Loucy (cell line): ENCODE measurements around the gene VCAN.

Experiments
- H2AFZ ChIP-seq: fragments of 200-600 bp; sonication (generic); 2 replicates; pipeline ENCODE4 v1.6.0; 2016; ENCODE audit warnings: antibody characterized with exemption, mild to moderate bottlenecking, low read length, moderate library complexity
- H3F3A ChIP-seq: fragments of 200-600 bp; 2 replicates; pipeline ENCODE4 v1.6.0; 2016; ENCODE audit warnings: antibody characterized with exemption, low read depth, mild to moderate bottlenecking
- H3K27me3 ChIP-seq: fragments of 200-600 bp; sonication (generic); 2 replicates; pipeline ENCODE4 v1.6.1; 2014; ENCODE audit warnings: low read length, mild to moderate bottlenecking; ENCODE audit not compliant: insufficient read depth, poor library complexity, severe bottlenecking
- H3K36me3 ChIP-seq: fragments of 200-600 bp; sonication (generic); 2 replicates; pipeline ENCODE4 v1.6.1; 2016; ENCODE audit warnings: low read length; ENCODE audit not compliant: insufficient read depth
- H3K4me1 ChIP-seq: fragments of 200-600 bp; sonication (generic); 2 replicates; pipeline ENCODE4 v1.5.1; 2014; ENCODE audit warnings: low read length, mild to moderate bottlenecking; ENCODE audit not compliant: insufficient read depth, poor library complexity, severe bottlenecking
- H3K4me2 ChIP-seq: fragments of 200-600 bp; sonication (generic); 2 replicates; pipeline ENCODE4 v1.6.0; 2014; ENCODE audit warnings: antibody characterized with exemption, low read length, low read depth, mild to moderate bottlenecking; ENCODE audit not compliant: poor library complexity, severe bottlenecking
- H3K4me3 ChIP-seq: fragments of 200-600 bp; sonication (generic); 2 replicates; pipeline ENCODE4 v1.5.1; 2014; ENCODE audit warnings: low read length, mild to moderate bottlenecking, mixed read lengths; ENCODE audit not compliant: poor library complexity, severe bottlenecking
- H3K79me2 ChIP-seq: fragments of 200-600 bp; sonication (generic); 2 replicates; pipeline ENCODE4 v1.6.1; 2014; ENCODE audit warnings: low read length; ENCODE audit not compliant: insufficient read depth
- H3K9ac ChIP-seq: fragments of 200-600 bp; sonication (generic); 2 replicates; pipeline ENCODE4 v1.6.0; 2014; ENCODE audit warnings: mild to moderate bottlenecking, low read depth, low read length, moderate library complexity; ENCODE audit not compliant: poor library complexity, severe bottlenecking
- H3K9me2 ChIP-seq: fragments of 200-600 bp; sonication (generic); replicated peaks from 2 replicates; pipeline ENCODE4 v1.6.1; 2016; ENCODE audit warnings: low read depth, low read length, mixed read lengths
- H3K9me3 ChIP-seq: fragments of 200-600 bp; sonication (generic); 2 replicates; pipeline ENCODE4 v1.6.1; 2014; ENCODE audit warnings: mild to moderate bottlenecking, antibody characterized with exemption, low read length, low read depth; ENCODE audit not compliant: insufficient read depth
- H4K20me1 ChIP-seq: fragments of 200-600 bp; sonication (generic); 2 replicates; pipeline ENCODE4 v1.6.0; 2014; ENCODE audit warnings: antibody characterized with exemption, low read length, mild to moderate bottlenecking; ENCODE audit not compliant: insufficient read depth, poor library complexity, severe bottlenecking
- EZH2phosphoT487 ChIP-seq: fragments of 200-600 bp; IDR thresholded peaks from 2 replicates; pipeline ENCODE4 v1.6.1; 2018; ENCODE audit warnings: antibody characterized with exemption, mild to moderate bottlenecking, moderate library complexity, borderline replicate concordance
- TF ChIP-seq, protein P1 (sequence below): fragments of 200-600 bp; sonication (generic); conservative IDR thresholded peaks from 2 replicates; pipeline ENCODE4 v1.5.1; 2014; ENCODE audit warnings: mild to moderate bottlenecking, antibody characterized with exemption, low read length

VCAN gene

DNA sequence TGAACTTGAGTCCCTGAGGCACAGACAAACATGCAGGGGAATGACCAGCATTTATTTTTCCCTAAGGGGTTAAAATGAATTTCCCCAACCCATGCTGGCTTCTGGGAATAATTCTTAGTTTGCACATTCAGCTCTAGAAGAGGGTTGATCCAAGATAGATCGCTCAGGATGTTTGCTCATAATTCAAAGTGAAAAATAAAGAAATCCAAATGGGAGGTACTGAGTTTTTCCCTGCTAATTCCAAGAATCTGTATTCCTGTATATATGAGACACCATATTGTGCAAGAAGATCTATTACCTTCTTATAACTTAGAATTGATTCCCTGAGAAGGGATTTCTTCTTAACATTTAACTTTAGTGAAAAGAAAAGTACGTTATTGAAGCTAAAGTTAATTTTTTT, 96.2 kb downstream of the VCAN start:
- no peaks in the 10 kb centered on the region for H3K27me3 ChIP-seq
- H3K79me2 ChIP-seq: no peaks in the 10 kb centered on the region
- no peak overlapping the region for H2AFZ ChIP-seq
- H3F3A ChIP-seq: no peaks in the 10 kb centered on the region
- no peaks in the 10 kb centered on the region for H3K36me3 ChIP-seq
- H4K20me1 ChIP-seq: no peaks in the 10 kb centered on the region
- no peak overlapping the region for H3K9ac ChIP-seq
- H3K9me2 ChIP-seq: no peaks in the 10 kb centered on the region
- no peak overlapping the region for H3K4me2 ChIP-seq
- no peak for TF ChIP-seq EZH2phosphoT487
- TF ChIP-seq, protein P1, sequence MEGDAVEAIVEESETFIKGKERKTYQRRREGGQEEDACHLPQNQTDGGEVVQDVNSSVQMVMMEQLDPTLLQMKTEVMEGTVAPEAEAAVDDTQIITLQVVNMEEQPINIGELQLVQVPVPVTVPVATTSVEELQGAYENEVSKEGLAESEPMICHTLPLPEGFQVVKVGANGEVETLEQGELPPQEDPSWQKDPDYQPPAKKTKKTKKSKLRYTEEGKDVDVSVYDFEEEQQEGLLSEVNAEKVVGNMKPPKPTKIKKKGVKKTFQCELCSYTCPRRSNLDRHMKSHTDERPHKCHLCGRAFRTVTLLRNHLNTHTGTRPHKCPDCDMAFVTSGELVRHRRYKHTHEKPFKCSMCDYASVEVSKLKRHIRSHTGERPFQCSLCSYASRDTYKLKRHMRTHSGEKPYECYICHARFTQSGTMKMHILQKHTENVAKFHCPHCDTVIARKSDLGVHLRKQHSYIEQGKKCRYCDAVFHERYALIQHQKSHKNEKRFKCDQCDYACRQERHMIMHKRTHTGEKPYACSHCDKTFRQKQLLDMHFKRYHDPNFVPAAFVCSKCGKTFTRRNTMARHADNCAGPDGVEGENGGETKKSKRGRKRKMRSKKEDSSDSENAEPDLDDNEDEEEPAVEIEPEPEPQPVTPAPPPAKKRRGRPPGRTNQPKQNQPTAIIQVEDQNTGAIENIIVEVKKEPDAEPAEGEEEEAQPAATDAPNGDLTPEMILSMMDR: no peak
- H3K9me3 ChIP-seq: no peaks in the 10 kb centered on the region
- no peaks in the 10 kb centered on the region for H3K4me1 ChIP-seq
- no peak overlapping the region for H3K4me3 ChIP-seq

DNA sequence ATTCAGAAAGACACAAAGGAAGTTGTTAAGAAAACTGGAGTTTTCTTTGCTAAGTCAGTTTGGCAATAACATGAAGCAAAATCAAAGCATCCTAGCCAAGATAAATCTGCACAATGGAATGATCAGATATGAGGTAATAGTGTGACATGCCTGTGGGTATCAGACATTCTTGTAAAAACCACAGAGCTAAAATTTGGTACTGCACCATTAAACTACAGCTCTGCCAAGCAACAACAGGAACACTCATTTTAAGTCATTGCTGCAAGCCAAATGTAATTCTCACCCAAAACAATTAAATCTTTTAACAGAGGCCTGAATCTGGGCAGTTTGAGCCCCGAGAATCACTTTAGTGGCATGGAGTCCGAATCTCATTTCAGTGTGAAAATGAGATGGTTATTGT, 96.6 kb downstream of the VCAN start:
- H3K4me1 ChIP-seq: no peaks in the 10 kb centered on the region
- no peak overlapping the region for H3K4me3 ChIP-seq
- H3K36me3 ChIP-seq: no peaks in the 10 kb centered on the region
- H3F3A ChIP-seq: no peaks in the 10 kb centered on the region
- TF ChIP-seq, protein P1: no peak
- TF ChIP-seq EZH2phosphoT487: no peak
- H3K4me2 ChIP-seq: no peak overlapping the region
- H3K9me2 ChIP-seq: no peaks in the 10 kb centered on the region
- no peaks in the 10 kb centered on the region for H3K79me2 ChIP-seq
- no peaks in the 10 kb centered on the region for H3K27me3 ChIP-seq
- no peak overlapping the region for H3K9ac ChIP-seq
- no peaks in the 10 kb centered on the region for H4K20me1 ChIP-seq
- no peaks in the 10 kb centered on the region for H3K9me3 ChIP-seq
- no peak overlapping the region for H2AFZ ChIP-seq

DNA sequence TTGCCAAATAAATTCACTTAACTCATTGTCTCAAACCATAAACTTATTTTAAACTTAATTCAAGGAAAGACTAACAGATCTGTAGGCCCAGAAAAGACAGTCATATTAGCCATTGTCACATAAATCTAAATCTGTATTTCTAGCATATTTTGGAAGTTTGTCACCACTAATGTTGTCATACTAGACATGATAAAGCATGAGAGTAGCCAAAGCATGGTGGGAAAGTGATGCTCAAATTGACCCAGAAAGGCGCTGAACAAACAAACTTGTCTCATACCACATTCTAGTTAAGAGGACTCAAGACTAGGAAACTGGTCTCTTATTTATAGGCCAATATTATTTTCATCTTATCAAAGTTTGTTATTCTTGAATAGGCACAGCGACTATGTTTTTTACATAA, 99.4 kb downstream of the VCAN start:
- H3K9me3 ChIP-seq: no peaks in the 10 kb centered on the region
- no peak for TF ChIP-seq EZH2phosphoT487
- TF ChIP-seq, protein P1: no peak
- no peak overlapping the region for H3K9ac ChIP-seq
- H3K79me2 ChIP-seq: no peaks in the 10 kb centered on the region
- H3K27me3 ChIP-seq: no peaks in the 10 kb centered on the region
- no peaks in the 10 kb centered on the region for H3K9me2 ChIP-seq
- H3K4me1 ChIP-seq: no peaks in the 10 kb centered on the region
- no peaks in the 10 kb centered on the region for H3F3A ChIP-seq
- no peaks in the 10 kb centered on the region for H4K20me1 ChIP-seq
- no peaks in the 10 kb centered on the region for H3K36me3 ChIP-seq
- H2AFZ ChIP-seq: no peak overlapping the region
- H3K4me2 ChIP-seq: no peak overlapping the region
- no peak overlapping the region for H3K4me3 ChIP-seq
